ENCODE data around the gene PLD4.

Gene PLD4

GRCh38 chr14:104929268-104930230, 4.9 kb downstream of the PLD4 start:
- peak; percentile 15 for DNase-seq (ENCODE audit: extremely low spot score)
- ChIA-PET POLR2A (interaction anchor here (0.6 kb wide), 1 partner anchor 134 kb away, joined by 3 read pairs; no protein-coding TSS in a partner anchor), CTCF (interaction anchor here (2.4 kb wide), 1 partner anchor 116 kb away, joined by 9 read pairs; no protein-coding TSS in a partner anchor)
- no peak for TF ChIP-seq CTCF (IDR thresholded peaks at IDR 0.05; ENCODE audit: control extremely low read depth, extremely low read depth, low read depth, missing control alignments)

DNA sequence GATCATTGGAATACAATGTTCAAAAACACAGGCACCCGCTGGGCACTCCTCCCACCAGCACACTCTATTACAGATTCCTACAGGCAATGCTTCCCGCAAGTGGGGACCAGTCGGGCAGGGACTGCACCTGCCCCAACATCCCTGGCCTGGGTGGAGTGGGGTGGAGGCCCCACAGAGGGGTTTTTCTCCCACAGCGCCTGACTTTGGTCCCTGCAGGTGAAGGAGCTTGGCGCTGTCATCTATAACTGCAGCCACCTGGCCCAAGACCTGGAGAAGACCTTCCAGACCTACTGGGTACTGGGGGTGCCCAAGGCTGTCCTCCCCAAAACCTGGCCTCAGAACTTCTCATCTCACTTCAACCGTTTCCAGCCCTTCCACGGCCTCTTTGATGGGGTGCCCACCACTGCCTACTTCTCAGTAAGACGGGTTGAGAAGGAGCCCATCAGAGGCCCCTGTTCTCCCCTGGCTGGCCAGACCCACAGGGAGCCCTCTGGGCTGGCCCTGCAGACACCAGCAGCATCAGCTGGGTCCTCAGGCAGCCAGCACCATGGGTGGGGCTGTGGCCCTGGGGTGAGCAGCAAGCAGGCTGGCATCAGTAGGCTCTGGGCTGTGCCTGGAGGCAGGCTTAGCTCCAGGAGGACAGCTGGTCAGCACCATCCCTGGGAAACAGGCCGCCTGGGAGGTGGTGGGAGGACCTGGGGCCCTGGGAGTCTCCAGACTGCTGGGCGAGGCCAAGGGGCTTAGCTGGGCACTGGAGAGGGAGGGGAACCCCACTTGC, 6.0 kb downstream of the PLD4 start:
- CTCF ChIA-PET: interaction anchor here (0.8 to 2.4 kb wide), 4 partner anchors 9 to 115 kb away, joined by 3 to 9 read pairs (median 3); no protein-coding TSS in a partner anchor
- TF ChIP-seq CTCF (IDR thresholded peaks at IDR 0.05; ENCODE audit: control extremely low read depth, extremely low read depth, low read depth, missing control alignments): no peak
- POLR2A ChIA-PET: no interaction called here
- DNase-seq (ENCODE audit: extremely low spot score): peak; percentile 15

DNA sequence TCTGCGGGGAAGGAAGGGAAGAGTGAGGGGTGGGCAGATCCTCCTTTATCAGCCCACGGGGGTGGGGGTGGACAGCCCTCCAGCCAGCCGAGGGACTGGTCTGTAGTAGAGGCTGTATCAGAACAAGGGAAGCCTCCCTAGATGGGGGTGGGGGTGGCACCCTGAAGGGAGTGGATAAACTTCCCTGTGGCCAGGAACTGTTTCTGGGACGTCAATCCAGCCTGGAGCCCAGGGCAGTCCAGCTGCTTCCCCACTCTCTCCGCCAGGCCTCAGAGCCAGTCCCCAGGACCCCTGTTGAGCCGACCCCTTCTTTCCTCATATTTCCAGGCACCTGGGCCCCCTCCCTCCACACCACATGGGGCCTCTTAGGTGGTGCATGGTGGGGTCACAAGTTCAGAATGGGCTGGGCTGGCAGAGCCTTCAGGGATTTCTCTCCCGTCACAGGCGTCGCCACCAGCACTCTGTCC, 6.7 kb downstream of the PLD4 start:
- CTCF ChIA-PET: interaction anchor here (1.0 to 1.1 kb wide), 2 partner anchors 8 to 33 kb away, joined by 3 read pairs; no protein-coding TSS in a partner anchor
- peak; percentile 15 for DNase-seq (ENCODE audit: extremely low spot score)
- TF ChIP-seq CTCF (IDR thresholded peaks at IDR 0.05; ENCODE audit: control extremely low read depth, extremely low read depth, low read depth, missing control alignments): no peak
- POLR2A ChIA-PET: no interaction called here

DNA sequence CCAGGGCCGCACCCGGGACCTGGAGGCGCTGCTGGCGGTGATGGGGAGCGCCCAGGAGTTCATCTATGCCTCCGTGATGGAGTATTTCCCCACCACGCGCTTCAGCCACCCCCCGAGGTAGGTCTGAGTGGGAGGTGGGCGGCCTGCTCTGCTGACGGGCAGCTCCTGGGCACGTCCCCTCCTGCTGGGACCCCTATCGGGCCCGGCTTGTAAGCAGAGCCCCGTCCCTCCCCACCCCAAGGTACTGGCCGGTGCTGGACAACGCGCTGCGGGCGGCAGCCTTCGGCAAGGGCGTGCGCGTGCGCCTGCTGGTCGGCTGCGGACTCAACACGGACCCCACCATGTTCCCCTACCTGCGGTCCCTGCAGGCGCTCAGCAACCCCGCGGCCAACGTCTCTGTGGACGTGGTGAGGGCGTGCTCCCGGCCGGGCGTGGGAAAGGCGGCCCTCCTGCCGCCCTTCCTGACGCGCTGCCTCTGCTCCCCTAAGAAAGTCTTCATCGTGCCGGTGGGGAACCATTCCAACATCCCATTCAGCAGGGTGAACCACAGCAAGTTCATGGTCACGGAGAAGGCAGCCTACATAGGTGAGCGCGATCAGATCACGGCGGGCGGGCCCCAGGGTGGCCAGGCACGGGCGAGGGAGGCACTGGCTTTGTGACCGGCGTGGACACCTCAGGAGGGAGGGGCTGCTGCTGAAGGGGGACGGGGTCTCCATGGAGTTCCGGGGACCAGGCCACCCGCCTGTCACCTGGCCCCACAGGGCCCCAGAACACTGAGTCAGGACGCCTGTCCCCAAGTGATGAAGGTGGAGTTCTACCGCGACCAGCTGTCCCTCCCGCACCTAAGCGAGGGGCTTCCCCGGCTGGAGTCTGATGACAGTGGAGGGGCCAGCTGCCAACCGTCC, 7.3 kb downstream of the PLD4 start:
- CTCF ChIA-PET: interaction anchor here (3.9 kb wide), 1 partner anchor 8 kb away, joined by 17 read pairs; the partner anchor contains the start of gene PLD4
- peak; percentile 13 for DNase-seq (ENCODE audit: extremely low spot score)
- TF ChIP-seq CTCF (IDR thresholded peaks at IDR 0.05; ENCODE audit: control extremely low read depth, extremely low read depth, low read depth, missing control alignments): no peak
- POLR2A ChIA-PET: no interaction called here

DNA sequence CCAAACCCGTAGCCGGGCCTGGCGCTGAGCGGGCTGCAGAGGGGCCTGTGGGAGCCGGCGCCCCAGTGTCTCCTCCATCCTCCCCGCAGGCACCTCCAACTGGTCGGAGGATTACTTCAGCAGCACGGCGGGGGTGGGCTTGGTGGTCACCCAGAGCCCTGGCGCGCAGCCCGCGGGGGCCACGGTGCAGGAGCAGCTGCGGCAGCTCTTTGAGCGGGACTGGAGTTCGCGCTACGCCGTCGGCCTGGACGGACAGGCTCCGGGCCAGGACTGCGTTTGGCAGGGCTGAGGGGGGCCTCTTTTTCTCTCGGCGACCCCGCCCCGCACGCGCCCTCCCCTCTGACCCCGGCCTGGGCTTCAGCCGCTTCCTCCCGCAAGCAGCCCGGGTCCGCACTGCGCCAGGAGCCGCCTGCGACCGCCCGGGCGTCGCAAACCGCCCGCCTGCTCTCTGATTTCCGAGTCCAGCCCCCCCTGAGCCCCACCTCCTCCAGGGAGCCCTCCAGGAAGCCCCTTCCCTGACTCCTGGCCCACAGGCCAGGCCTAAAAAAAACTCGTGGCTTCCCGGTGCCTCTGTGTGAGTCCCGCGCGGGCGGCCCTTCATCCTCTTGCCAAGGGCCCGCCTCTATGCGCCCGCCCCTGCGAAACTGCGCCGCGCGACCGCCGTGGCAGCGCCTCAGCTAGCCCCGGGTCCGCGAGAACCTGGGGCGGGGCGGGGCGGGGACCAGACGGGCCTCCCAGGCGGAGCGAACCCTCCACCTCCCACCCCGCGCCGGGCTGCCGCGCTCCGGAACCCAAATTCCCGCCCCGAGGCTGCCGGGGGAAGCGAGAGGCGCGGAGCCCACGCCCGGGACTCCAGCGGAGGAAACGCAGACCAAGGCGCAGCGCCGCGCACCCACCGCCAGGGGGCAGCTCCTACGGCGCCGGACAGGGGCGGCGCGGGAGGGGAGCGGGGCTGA, 8.3 kb downstream of the PLD4 start:
- peak; percentile 90 for TF ChIP-seq CTCF (IDR thresholded peaks at IDR 0.05; ENCODE audit: control extremely low read depth, extremely low read depth, low read depth, missing control alignments)
- POLR2A ChIA-PET: interaction anchor here (0.5 kb wide), 1 partner anchor 496 kb away, joined by 5 read pairs; no protein-coding TSS in a partner anchor
- DNase-seq (ENCODE audit: extremely low spot score): peak; percentile 91
- CTCF ChIA-PET: interaction anchor here (0.7 to 3.9 kb wide), 4 partner anchors 9 to 486 kb away, joined by 3 to 17 read pairs (median 3); partner anchors contain the start of gene PLD4
